GM12801 (cell line): ENCODE results near the gene ONECUT1.

Source experiments
- CTCF ChIP-seq: IDR thresholded peaks from one replicate; pipeline ENCODE4 v1.5.1; 2011; ENCODE audit warnings: control low read depth; ENCODE audit not compliant: insufficient read length; ENCODE audit errors: extremely low read depth

ONECUT1 gene

DNA sequence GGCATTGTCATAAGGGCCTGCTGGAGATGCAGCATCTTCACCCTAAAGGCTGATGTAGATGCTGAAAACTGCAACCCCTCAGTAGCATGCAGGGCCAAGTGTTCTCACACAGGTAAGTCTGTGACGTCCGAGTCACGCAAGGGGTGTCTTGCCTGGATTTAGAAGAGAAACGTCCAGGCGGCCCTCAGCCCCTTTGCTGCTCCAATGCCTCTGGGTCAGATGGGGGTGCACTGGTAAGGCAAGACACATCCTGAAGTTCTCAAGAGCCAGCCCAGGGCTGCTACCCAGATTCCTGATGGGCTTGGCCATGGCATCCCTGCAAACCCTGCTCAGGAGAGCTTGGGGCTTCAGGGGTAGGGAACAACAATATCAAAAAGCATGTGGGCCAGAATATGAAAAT lies 25.4 kb downstream of the ONECUT1 start:
- no peak for TF ChIP-seq CTCF

DNA sequence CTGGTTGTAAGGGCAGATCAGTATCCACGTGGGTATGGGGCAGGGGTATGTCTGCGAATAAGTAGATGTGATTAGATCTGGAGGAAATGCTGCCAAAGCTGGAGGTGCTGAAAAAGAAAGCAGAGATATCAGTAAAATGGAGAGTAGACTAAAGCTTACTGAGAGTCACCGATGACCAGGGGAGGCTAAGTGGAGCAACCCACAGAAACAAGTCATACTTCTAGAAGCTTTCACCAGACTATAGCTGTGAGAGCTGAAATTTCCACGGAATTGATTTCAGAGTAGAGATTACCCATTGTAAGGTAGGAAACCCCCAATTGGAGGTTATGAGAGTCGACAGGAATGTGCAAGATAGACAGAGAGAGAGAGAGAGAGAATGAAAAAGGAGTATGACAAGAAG lies 27.5 kb downstream of the ONECUT1 start:
- TF ChIP-seq CTCF = no peak

DNA sequence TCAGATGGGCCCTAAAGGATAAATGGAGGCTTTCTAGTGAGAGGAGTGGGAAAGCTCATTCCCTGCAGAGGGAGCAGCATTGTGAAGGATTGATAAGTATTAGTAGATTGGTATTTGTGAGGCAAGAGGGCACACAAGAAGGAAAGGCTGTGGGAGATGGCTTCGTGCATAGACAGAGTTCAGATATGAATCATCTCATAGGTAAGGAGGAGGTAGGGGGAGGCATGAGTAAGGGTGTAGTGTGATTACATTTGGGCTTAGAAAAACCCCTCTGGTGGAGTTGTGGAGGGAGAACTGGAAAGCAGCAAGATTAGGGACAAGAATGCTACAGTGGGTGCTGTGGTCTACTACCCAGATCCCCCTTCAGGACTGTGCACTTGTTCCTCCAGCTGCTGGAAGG lies 29.6 kb downstream of the ONECUT1 start:
- TF ChIP-seq CTCF = no peak

- no peak for TF ChIP-seq CTCF
These were observed 30.2 kb downstream of the ONECUT1 start for GRCh38 chr15:52759969-52760368.

- TF ChIP-seq CTCF = no peak
These were observed 32.6 kb downstream of the ONECUT1 start for GRCh38 chr15:52757496-52757895.

DNA sequence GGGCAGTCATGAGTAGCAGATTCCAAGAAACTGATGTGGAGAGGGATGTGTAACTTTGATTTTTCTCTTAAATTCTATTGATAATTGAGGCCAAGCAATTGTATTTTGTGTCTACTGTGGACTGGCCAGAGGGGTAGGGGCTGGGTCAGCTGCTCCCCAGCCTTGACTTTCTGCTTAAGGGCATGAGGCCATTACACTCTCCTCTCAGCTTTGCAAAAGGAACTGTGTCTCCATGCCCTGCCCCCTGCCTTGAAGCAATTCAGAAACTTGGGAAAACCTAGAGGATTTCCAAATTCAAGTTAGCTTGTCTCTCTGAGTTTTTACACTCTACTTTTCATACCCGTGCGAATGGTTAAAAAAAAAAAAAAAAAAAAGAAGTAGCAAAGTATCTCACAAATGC lies 38.6 kb downstream of the ONECUT1 start:
- no peak for TF ChIP-seq CTCF

DNA sequence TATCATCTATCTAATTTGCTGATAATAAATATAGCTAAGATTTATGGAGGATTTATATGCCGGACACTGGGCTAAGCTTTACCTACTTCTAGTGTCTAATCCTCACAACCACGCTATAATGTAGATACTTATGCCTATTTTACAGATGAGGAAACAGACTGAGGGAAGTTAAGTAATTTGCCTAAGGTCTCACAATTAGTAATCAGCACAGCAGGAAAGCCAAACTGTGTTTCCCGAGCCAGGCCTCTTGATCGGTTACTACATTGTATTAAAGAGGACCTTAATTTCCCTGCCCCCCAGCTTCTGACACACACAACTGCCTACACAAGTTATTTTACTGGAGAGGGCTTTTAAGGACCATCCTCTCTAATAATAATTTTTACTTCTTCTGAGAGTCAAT lies 40.9 kb downstream of the ONECUT1 start:
- no peak for TF ChIP-seq CTCF
